HG03565 (cell line): ENCODE results near the gene MAP4.
"Not testable (repeated sequence)": the region's sequence is repeated elsewhere in the genome, so short reads cannot be mapped to it uniquely, and the experiment has no call there.

Experiments
- ATAC-seq: cut with Tn5 transposase; IDR thresholded peaks from one replicate; pipeline ENCODE4 v1.9.1; 2021; ENCODE audit warnings: mild to moderate bottlenecking, moderate library complexity; ENCODE audit not compliant: unreplicated experiment

MAP4 gene, protein sequence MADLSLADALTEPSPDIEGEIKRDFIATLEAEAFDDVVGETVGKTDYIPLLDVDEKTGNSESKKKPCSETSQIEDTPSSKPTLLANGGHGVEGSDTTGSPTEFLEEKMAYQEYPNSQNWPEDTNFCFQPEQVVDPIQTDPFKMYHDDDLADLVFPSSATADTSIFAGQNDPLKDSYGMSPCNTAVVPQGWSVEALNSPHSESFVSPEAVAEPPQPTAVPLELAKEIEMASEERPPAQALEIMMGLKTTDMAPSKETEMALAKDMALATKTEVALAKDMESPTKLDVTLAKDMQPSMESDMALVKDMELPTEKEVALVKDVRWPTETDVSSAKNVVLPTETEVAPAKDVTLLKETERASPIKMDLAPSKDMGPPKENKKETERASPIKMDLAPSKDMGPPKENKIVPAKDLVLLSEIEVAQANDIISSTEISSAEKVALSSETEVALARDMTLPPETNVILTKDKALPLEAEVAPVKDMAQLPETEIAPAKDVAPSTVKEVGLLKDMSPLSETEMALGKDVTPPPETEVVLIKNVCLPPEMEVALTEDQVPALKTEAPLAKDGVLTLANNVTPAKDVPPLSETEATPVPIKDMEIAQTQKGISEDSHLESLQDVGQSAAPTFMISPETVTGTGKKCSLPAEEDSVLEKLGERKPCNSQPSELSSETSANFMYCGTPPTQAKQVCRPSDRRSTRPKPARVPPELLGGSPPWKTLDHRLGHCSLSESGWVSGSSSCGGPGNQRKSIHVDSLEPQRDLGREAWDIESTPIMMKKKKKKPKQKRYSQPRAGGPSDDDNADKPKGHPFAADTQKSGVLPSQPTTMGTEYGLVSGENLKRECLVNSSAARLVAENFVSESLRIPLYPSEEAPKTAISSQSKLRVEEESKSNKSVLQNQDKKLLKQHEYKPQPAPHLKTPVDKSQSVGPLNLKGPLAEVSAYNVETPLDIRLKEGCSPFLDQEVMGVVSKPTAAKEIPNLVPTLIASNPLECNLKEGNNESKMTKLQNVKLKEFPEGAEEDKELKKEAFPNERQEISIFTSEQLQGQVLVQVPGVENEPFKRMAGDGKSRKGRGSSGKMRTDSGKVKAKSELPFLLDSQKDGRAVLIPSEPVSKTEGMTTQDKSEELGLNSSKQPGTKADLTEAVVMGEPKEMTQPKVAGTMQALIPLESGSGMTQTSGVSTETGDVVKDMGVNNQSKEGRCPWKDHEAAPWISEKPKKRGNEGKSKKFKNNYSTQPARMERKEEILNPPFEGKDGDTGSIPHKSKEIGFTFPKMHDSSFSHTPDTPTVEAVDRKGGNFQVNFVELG (N-terminal part only)

DNA sequence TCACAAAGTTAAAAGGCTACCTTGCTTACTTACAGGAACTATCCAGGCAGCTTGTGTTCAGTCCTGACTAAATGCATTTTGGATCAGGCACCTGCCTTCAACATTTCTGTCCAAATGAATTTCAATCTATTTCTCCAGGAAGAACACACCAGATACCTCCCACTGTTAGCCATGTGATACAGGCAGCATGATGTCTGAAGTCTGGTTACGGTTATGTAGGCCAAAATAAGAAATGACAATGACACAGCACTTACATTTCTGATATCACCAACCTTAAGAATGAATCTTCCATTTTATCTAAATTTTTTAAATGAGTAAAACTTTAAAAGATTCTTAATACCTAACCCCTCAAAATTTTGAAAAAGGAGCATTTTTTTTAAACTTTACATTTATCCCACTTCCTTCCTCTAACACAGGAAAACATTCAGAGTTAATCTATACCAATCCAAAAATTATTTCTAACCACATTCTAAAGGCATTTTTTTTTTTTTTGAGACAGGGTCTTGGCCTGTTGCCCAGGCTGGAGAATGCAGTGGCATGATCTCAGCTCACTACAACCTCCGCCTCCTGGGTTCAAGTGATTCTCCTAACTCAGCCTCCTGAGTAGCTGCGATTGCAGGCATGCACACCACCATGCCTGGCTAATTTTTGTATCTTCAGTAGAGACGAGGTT is at the start of gene MAP4:
Gene MAP4 (minus strand): TSS at position 116 of the 673 bp plus-strand sequence. CDS start 17,556 bp downstream, outside the sequence.
- ATAC-seq: no peak

DNA sequence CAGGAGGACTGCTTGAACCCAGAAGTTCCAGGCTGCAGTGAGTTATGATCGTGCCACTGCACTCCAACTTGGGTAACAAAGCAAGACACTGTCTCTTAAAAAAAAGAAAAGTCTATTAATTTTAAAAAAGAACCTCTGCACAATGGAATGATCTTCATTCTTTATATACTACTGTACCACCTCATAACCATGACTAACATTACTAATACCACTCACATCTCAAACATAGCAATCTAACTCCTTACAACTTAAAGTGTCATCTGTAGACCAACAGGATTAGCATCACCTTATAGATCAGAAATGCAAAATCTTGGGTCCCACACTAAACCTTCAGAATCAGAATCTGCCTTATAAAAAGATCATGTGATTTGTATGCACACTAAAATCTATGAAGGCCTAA is 48.8 kb upstream of the MAP4 start:
- no peak for ATAC-seq

DNA sequence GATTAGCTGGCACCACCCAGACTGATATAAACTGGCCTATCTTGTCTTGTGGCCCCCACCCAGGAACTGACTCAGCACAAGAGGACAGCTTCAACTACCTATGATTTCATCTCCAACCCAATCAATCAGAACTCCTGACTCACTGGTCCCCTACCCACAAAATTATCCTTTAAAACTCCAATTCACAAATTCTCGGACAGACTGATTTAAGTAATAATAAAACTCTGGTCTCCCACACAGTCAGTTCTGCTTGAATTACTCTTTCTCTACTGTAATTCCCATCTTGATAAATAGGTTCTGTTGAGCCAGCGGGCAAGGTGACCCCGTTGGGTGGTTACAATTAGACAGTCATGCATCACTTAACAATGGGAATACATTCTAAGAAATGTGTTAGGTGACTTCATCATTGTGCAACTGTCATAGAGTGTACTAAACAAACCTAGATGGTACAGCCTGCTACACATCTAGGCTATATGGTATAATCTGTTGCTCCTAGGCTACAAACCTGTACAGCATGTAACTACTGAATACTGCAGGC is 48.1 kb upstream of the MAP4 start:
- ATAC-seq: no peak

DNA sequence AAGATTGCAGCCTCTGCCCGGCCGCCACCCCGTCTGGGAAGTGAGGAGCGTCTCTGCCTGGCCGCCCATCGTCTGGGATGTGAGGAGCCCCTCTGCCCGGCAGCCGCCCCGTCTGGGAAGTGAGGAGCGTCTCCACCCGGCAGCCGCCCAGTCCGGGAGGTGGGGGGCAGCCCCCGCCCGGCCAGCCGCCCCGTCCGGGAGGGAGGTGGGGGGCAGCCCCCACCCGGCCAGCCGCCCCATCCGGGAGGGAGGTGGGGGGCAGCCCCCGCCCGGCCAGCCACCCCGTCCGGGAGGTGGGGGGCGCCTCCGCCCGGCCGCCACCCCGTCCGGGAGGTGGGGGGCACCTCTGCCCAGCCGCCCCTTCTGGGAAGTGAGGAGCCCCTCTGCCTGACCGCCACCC is 45.4 kb upstream of the MAP4 start:
- not testable (repeated sequence) for ATAC-seq

DNA sequence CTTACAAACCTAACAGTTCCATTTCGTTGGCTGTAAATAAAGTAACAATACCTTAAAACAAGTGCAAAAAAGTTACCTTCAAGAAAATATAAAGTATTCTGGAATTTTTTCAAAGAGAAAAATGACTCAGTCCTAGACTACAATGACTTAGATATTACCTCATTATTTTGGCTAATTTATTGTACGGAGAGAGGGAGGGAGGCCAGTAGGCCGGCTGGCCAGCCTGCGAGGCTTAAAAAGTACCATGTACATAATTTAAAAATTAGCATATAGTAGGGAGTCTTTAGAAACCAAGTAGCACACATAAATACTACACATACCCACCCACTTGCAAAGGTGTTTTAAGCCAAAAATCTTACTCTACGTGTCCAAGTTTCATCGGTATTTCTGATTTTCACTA is 41.9 kb upstream of the MAP4 start:
- ATAC-seq: no peak

DNA sequence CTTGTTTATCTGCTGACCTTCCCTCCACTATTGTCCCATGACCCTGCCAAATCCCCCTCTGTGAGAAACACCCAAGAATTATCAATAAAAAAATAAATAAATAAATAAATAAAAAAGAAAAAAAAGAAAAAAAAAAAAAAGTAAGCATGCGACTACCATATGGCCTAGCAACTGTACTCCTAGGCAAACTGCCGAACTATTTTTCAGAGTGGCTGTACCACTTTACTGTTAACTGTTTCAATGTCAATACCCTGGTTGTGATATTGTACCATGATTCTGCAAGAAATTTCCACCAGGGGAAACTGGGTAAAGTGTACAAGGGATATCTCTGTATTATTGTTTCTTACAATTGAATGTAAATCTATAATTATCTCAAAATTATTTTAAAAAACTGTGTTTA is 41.3 kb upstream of the MAP4 start:
- ATAC-seq: no peak

DNA sequence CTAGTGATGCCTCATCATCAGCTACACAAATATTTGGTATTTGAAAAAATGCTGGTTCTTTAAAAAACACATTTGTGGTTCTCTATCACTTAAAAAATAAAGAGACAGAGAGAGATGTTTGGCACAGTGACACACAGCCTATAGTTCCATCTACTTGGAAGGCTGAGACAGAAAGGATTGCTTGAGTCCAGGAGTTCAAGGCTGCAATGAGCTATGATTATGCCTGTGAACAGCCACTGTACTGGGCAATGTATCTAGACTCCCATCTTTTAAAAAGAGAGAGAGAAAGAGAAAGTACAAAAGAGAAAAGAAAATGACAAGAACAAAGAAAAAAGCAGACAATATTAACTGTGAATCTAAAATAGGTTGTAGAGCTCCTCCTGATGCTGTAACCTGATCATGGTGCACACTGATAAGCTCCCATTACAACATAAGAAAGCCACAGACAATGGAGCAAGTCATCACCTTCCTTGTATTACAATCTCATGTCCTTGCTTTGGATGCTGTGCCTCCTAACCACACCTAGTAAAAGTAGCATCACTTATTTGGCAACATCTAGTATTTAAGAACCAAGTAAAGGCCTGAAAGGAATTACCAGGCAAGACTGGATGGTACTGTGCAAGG is 31.7 kb upstream of the MAP4 start:
- no peak for ATAC-seq

DNA sequence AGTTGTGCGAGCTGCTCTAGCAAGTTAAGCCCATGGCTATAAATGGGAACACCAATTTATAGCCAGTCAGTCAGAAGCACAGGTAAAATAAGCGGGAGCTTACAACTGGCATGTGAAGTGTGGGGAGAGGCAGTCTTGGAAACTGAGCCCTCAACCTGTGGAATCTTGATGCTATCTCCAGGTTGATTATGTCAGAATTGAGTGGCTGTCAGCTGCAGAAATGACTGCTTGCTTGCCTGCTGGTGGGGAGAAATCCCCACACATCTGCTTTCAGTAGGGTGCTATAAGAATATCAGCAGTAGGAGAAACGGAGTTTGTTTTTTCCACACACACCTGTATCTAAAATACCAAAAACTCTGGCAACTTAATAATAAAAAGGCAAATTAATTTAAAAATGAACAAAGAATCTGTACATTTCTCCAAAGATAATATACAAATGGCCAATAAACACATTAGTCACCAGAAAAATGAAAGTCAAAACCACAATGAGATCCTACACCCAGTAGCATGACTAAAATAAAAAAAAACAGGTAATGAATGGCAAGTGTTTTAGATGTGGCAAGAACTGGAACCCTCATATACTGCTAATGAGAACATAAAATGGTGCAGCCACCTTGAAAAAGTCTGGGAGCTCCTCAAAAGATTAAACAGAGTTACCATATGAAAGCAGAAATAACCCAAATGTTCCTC is 26.0 kb upstream of the MAP4 start:
- ATAC-seq: no peak

DNA sequence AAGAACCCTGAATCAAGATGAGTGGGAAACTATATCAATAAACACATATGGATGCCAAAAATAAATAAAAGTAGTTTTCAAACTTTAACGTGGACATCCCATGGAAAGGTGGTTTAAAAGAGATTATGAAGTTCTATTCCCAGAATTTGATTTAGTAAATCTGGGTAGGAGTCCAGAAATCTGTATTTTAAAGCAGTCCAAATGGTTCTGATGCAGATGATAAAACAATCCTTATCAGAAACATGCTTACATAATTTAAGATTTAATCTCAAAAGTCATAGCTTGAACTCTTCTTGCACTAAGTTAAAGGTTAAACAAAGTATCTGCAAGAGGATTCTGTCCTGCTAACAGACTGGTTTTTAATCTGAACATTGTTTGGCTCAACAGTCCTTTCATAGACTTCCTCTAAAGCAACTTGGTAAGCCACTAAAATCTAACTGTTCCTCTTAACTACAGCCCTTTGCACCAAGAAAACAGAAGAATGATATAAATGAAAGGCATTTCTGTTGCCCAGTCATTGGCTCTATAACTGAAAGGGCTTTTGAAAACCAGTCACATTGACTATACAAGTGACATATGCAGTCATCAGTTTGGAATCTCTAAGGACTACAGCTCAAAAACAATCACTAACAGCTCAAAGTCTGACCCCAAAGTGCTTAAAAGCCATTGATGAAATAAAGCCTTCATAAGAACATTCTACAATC is 23.4 kb upstream of the MAP4 start:
- no peak for ATAC-seq

DNA sequence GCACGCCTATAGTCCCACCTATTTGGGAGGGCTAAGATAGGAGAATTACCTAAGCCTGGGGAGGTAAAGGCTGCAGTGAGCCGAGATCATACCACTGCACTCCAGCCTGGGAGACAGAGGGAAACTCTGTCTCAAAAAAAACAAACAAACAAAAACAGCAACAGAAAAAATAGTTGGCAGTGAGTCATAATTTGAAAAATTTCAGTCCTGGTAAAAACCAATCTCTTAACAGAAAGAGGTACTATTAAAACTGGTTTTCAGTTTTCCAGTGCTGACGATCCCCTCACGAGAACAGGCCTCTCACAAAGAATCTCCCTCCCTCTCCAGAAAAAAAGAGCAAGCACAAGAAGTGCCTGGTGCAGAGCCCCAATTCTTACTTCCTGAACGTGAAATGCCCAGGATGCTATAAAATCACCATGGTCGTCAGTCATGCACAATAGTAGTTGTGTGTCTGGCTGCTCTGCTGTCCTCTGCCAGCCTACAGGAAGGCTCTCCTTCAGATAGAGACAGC is 22.8 kb upstream of the MAP4 start:
- no peak for ATAC-seq

DNA sequence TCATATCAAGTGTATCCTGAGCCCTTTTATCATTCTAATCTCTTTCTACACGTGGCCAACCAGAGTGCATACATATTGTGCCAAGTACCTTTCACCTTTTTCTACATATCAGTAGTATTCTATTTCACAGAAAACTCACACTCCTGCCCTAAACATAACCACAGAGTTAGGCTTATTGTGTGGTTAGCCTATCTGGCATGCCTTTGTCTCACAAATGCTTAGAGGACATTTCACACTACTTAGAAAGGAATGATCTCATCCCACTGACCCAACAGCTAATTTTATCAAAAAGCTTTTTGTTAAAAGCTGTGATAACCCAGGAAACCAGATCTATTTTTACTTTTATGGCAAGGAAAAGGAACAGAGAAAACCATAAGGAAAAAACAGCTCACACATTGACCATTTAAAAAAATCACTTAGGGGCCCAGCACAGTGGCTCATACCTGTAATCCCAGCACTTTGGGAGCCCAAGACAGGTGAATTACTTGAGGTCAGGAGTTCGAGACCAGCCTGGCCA is 17.8 kb upstream of the MAP4 start:
- ATAC-seq: no peak

DNA sequence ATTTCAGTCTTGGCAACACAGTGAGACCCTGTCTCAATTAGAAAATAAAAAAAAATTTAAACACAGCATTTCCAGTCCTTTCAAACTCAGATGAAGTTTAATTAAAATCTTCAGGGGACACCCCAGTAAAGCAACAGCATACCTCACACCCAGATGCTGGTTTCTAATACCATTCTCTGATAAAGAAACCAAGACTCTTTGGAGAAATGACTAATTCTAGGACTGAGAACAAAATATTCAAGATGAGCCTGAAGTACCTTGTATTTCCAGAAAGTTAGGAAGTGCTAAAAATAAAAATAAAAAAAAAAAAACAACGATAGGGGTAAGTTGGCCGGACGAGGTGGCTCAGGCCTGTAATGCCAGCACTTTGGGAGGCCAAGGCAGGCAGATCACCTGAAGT is 14.0 kb upstream of the MAP4 start:
- ATAC-seq: no peak

DNA sequence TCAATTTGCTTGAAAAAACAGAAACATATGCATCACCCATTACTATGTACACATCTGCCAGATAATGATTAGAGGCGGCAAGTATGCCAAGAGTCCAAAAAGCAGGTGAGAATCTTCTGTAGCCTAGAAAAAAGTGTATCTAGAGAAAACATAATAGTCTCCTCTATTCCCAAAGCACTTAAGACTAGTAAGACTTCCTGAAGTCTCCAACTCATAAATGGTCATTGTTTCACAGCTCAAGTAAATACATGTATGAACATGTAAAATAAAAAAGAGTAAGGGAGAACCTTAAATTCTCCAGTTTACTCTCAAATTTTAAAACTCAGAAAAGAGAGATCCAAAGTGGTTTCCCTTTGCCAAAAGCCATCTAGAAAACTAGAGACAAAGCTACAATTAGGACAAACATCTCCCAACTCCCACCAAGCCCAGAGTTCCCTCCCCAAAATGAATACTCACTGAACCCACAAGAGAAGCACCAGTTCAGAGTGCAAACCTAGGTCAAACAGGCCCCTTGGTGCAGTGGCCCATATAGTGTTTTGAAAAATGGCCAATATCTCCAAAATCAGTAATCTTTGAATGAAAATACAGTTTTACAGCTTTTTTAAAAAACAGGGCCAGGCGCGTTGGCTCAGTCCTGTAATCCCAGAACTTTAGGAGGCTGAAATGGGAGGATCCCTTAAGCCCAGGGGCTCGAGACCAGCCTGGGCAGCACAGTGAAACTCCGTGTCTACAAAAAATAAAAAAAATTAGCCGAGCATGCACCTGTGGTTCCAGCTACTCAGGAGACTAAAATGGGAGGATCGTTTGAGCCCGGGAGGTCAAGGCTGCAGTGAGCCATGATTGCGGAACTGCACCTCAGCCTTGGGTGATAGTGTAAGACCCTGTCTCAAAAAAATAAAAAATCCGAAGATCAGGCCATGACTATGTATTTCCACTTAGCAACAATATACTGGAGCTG is 11.0 kb upstream of the MAP4 start:
- ATAC-seq: no peak

DNA sequence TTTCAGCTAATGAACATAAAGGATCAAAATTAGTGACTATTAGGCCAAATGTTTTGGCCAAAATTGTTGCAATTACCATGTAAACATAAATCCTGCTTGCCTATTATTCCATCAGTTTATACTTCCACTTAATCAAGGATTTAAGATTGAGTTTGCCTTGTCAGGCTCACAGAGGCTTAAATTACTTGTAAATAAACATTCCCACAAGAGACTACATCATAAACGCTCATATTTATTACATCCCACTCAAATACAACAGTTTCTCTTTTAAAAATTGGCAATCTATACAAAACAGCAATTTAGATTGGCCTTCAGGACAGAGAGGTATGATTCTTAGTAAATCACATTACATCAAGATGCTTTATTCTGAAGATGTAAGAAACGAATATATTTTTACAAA is 9.9 kb upstream of the MAP4 start:
- ATAC-seq: no peak

DNA sequence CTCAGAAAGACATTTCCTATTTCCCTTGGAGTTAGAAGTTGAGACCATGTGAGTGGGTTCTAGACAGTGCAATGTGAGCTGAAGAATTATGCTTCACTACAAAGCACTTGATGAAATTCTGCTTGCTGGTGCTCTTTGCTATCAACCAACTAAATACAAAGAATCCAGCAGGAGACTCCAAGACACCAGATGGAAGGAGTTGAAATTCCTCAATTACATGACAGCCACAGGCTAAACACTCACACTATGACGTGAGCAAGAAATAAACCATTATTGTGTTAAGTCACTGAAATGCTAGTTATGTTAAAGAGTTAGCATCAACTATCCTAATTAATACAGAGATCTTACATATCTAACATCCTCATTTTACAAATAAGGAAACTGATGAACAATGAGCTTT is 8.2 kb upstream of the MAP4 start:
- no peak for ATAC-seq

DNA sequence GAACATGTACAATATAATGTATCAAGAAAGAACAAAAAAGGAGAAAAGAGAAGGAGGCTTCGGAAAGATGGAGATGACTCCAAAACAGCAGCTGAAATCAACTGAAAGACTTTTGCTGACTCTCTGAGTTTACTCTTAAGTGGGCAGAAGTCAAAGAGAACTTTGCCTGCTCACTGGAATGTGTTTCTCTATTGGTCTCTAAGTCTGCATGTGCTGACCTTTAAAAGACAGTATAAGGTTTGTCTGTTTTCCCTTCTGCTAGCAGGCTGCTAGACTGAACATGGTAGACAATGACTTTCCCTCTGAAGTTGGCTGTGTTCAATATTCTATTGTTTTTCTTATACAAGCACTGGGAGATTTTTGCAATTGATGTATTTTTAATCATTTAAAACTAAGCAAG is 7.2 kb upstream of the MAP4 start:
- ATAC-seq: no peak

DNA sequence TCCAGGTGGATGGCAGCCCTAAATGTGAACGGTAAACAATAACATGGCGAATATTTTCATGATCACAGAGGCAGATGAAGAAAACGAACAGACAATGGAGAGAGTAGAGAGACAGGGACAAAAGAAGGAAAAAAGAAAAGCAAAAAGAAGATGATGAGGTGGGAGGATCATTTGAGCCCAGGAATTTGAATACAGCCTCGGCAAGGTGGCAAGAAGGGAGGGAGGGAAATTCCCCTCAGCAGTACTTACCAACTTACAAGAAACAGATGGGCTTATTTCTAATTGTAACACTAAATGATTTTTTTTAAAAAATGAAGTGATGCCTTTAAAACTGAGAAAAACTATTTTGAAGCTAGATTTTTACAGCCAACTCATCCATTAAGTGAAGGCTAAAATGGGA is 6.0 kb upstream of the MAP4 start:
- no peak for ATAC-seq
